SU-DHL-6 (cell line): ENCODE data around the gene AKAP8.

Experiments
- H2AFZ ChIP-seq: fragments of 200-600 bp; sonication (generic); 2 replicates; pipeline ENCODE4 v1.6.1; 2014; ENCODE audit warnings: low read depth, mild to moderate bottlenecking, moderate library complexity, mixed read lengths, antibody characterized with exemption, low read length; ENCODE audit not compliant: severe bottlenecking
- H3F3A ChIP-seq: fragments of 200-600 bp; shearing (Covaris generic); 2 replicates; pipeline ENCODE4 v1.6.0; 2016; ENCODE audit warnings: antibody characterized with exemption, mild to moderate bottlenecking; ENCODE audit not compliant: insufficient read depth
- H3K27ac ChIP-seq: fragments of 200-600 bp; sonication (generic); 2 replicates; pipeline ENCODE4 v1.5.1; 2016; ENCODE audit warnings: low read depth, mild to moderate bottlenecking, low read length, moderate library complexity, mixed read lengths
- H3K27me3 ChIP-seq: fragments of 200-600 bp; sonication (generic), shearing (Covaris generic); 2 replicates; pipeline ENCODE4 v1.6.0; 2014; ENCODE audit warnings: mild to moderate bottlenecking, low read length
- H3K36me3 ChIP-seq: fragments of 200-600 bp; sonication (generic); 2 replicates; pipeline ENCODE4 v1.6.1; 2014; ENCODE audit warnings: mild to moderate bottlenecking, low read length, mixed read lengths
- H3K4me2 ChIP-seq: fragments of 300-600, 200-600 bp; shearing (Covaris generic), sonication (generic); 2 replicates; pipeline ENCODE4 v1.6.0; 2014; ENCODE audit warnings: low read length, low read depth, mild to moderate bottlenecking; ENCODE audit not compliant: poor library complexity, severe bottlenecking
- H3K4me3 ChIP-seq: fragments of 200-600 bp; sonication (generic); 2 replicates; pipeline ENCODE4 v1.5.1; 2014; ENCODE audit warnings: antibody characterized with exemption, low read length, mild to moderate bottlenecking, mixed read lengths; ENCODE audit not compliant: insufficient read depth, poor library complexity, severe bottlenecking
- H3K79me2 ChIP-seq: fragments of 200-600 bp; sonication (generic); 2 replicates; pipeline ENCODE4 v1.6.1; 2014; ENCODE audit warnings: mild to moderate bottlenecking, low read length, moderate library complexity; ENCODE audit not compliant: insufficient read depth
- H3K9ac ChIP-seq: fragments of 200-600 bp; sonication (generic); 2 replicates; pipeline ENCODE4 v1.7.0; 2014; ENCODE audit warnings: mild to moderate bottlenecking, low read length
- H3K9me2 ChIP-seq: fragments of 200-600 bp; sonication (generic); replicated peaks from 2 replicates; pipeline ENCODE4 v1.6.1; 2014; ENCODE audit warnings: low read length; ENCODE audit not compliant: insufficient read depth
- H3K9me3 ChIP-seq: fragments of 200-600 bp; sonication (generic); 2 replicates; pipeline ENCODE4 v1.6.1; 2014; ENCODE audit warnings: low read length, mixed read lengths; ENCODE audit not compliant: insufficient read depth
- H4K20me1 ChIP-seq: fragments of 200-600 bp; sonication (generic); 2 replicates; pipeline ENCODE4 v1.6.1; 2014; ENCODE audit warnings: low read depth, mild to moderate bottlenecking, antibody characterized with exemption, low read length, moderate library complexity, mixed read lengths
- CTCF ChIP-seq: fragments of 200-600 bp; sonication (generic); IDR thresholded peaks from one replicate; pipeline ENCODE4 v1.5.1; 2017; ENCODE audit warnings: antibody characterized with exemption, mild to moderate bottlenecking, low read length, moderate library complexity; ENCODE audit not compliant: insufficient read depth, poor library complexity, severe bottlenecking
- EZH2phosphoT487 ChIP-seq: fragments of 200-600 bp; sonication (generic), shearing (Covaris generic); conservative IDR thresholded peaks from 2 replicates; pipeline ENCODE4 v1.6.1; 2018; ENCODE audit warnings: mild to moderate bottlenecking, antibody characterized with exemption, low read length, moderate library complexity, mixed read lengths

Gene AKAP8

DNA sequence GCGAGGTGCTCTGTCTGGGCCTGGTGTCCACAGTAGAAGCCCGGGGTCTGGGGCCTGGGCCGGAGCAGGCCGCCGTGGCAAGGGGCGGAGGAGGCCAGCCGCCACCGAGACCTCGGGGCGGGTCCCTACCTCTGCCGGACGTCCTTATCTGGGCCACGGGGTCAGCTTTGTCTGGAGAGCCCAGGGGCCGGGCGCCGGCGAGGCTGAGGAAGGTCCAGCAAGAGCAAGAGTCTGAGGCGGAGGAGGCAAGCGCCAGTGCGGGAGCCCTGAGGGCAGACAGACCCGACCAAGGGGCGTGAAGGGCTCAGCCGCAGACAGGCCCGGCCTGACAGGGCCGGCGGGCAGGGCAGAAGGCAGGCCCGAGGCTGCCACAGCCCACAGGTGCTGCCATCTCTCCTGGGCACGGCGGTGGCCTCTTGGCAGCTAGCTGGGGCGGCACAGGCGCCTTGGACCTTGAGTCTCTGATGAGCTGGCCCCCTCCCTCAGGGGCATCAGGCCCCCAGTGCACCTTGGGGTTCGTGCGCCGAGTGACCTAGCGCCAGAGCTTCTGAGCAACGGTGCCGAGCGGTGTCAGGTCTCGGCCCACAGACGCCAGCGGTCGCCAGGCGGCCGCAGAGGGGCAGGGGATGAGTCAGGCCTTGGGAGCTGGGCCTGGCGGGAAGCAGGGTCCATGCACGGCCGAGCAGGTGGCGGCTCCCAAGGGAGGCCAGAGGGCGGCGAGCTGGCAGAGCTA lies 19.1 kb upstream of the AKAP8 start:
- no peak overlapping the region for H3K27ac ChIP-seq
- peaks cover 5% of the 10 kb centered on the region; the same call in 1 of the 2 replicates for H3K36me3 ChIP-seq
- no peaks in the 10 kb centered on the region for H3K9me3 ChIP-seq
- no peaks in the 10 kb centered on the region for H3K9me2 ChIP-seq
- H3F3A ChIP-seq = no peaks in the 10 kb centered on the region
- peaks cover 28% of the 10 kb centered on the region for H3K79me2 ChIP-seq
- no peaks in the 10 kb centered on the region for H3K27me3 ChIP-seq
- H3K4me3 ChIP-seq = no peak overlapping the region
- TF ChIP-seq EZH2phosphoT487 (no peak), CTCF (no peak)
- H4K20me1 ChIP-seq = no peaks in the 10 kb centered on the region; the same call in 1 of the 2 replicates
- no peak overlapping the region for H3K9ac ChIP-seq
- H2AFZ ChIP-seq = no peak overlapping the region
- H3K4me2 ChIP-seq = no peak overlapping the region

DNA sequence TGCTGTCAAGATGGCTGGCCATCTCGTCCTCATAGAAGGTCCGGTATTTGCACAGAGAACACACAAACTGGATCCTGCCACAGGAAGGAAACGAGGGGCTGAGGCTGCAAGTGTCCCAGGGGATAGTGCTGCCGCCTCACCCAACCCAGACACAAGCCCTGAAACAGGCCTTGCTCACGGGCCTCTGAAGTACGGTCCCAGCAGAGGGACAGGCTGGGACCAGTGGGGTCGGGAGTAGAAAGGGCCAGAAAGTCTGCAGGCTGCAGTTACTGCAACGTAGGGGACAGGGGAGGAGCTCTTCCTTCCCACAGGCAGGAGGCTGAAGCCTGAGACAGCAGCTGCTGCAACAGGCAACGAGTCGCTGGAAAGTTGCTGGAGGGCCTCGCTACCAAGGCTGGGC lies 18.2 kb upstream of the AKAP8 start:
- Histone ChIP-seq H3K27me3 (no peaks in the 10 kb centered on the region), H3K9me3 (no peaks in the 10 kb centered on the region), H3K79me2 (peaks cover 24% of the 10 kb centered on the region; the same call in 1 of the 2 replicates), H3K9ac (no peak overlapping the region), H3K9me2 (no peaks in the 10 kb centered on the region), H4K20me1 (no peaks in the 10 kb centered on the region; the same call in 1 of the 2 replicates), H2AFZ (no peak overlapping the region), H3F3A (peaks cover 5% of the 10 kb centered on the region; the same call in 1 of the 2 replicates), H3K4me2 (no peak overlapping the region), H3K4me3 (no peak overlapping the region), H3K36me3 (peaks cover 11% of the 10 kb centered on the region; the same call in 1 of the 2 replicates), H3K27ac (no peak overlapping the region)
- TF ChIP-seq CTCF (no peak), EZH2phosphoT487 (no peak)

DNA sequence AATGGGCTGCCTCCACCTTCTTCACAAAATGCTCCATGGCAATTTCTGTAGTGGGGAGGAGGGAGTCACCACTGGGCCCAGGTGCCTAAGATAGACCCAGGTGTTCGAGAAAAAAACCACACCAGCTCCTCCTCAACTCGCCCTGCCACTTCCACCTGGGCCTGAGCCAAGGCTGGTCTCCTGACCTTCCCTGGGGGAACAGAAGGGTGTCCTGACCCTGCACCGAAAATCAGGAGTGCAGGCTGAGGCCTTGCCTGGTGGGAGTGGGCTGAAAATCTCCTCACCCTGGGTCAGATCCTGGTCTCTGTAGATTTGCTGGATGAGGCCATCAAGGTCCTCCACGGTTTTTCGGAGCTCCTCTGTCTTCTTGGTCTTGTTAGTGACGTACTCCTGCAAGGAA lies 17.6 kb upstream of the AKAP8 start:
- Histone ChIP-seq H2AFZ (no peak overlapping the region), H3K9me3 (no peaks in the 10 kb centered on the region), H4K20me1 (no peaks in the 10 kb centered on the region; the same call in 1 of the 2 replicates), H3K36me3 (peaks cover 12% of the 10 kb centered on the region; the same call in 1 of the 2 replicates), H3K27me3 (no peaks in the 10 kb centered on the region), H3K9ac (no peak overlapping the region), H3K4me3 (no peak overlapping the region), H3F3A (peaks cover 5% of the 10 kb centered on the region; the same call in 1 of the 2 replicates), H3K79me2 (peaks cover 20% of the 10 kb centered on the region; the same call in 1 of the 2 replicates), H3K4me2 (no peak overlapping the region), H3K27ac (no peak overlapping the region), H3K9me2 (no peaks in the 10 kb centered on the region)
- TF ChIP-seq EZH2phosphoT487 (no peak), CTCF (no peak)
